DND-41 (cell line): ENCODE measurements around the gene CFAP107.

Source experiments
- ATAC-seq: fragments of 200-7000 bp; cut with Tn5 transposase; 3 replicates; pipeline ENCODE4 v1.9.1; 2021; ENCODE audit warnings: low read depth; ENCODE audit not compliant: insufficient read depth
- DNase-seq: peaks from one replicate; pipeline ENCODE4 v3.0.0-alpha.2; 2020
- H2AFZ ChIP-seq: 2 replicates; pipeline ENCODE4 v1.6.0; 2012; ENCODE audit warnings: low read depth, low read length
- H3K27ac ChIP-seq: 2 replicates; pipeline ENCODE4 v1.5.1; 2012; ENCODE audit warnings: low read length, inconsistent platforms
- H3K27me3 ChIP-seq: fragments of 200-600 bp; sonication (generic); 2 replicates; pipeline ENCODE4 v1.6.0; 2012; ENCODE audit warnings: low read length, mild to moderate bottlenecking, inconsistent platforms; ENCODE audit not compliant: insufficient read depth, poor library complexity
- H3K36me3 ChIP-seq: 2 replicates; pipeline ENCODE4 v1.5.1; 2012; ENCODE audit warnings: low read length, inconsistent platforms; ENCODE audit not compliant: insufficient read depth
- H3K4me1 ChIP-seq: 2 replicates; pipeline ENCODE4 v1.5.1; 2012; ENCODE audit warnings: mild to moderate bottlenecking, low read length; ENCODE audit not compliant: insufficient read depth
- H3K4me2 ChIP-seq: 2 replicates; pipeline ENCODE4 v1.6.0; 2012; ENCODE audit warnings: mild to moderate bottlenecking, moderate library complexity, low read length, inconsistent platforms; ENCODE audit not compliant: insufficient read depth
- H3K4me3 ChIP-seq, 2 experiments: fragments of 200-600 bp in 1 of 2; shearing (Covaris generic) in 1 of 2; 2 replicates each; pipeline ENCODE4 v1.5.1; 2012 to 2016; ENCODE audit warnings: inconsistent platforms in 2 of 2, low read length in 2 of 2, mild to moderate bottlenecking in 2 of 2, low read depth in 1 of 2, moderate library complexity in 1 of 2
- H3K79me2 ChIP-seq: 2 replicates; pipeline ENCODE4 v1.6.0; 2012; ENCODE audit warnings: low read length, inconsistent platforms; ENCODE audit not compliant: insufficient read depth
- H3K9ac ChIP-seq: 2 replicates; pipeline ENCODE4 v1.6.0; 2012; ENCODE audit warnings: low read depth, mild to moderate bottlenecking, inconsistent platforms, low read length, moderate library complexity
- H3K9me3 ChIP-seq: 2 replicates; pipeline ENCODE4 v1.5.1; 2012; ENCODE audit warnings: low read length, moderate library complexity, mild to moderate bottlenecking, inconsistent platforms; ENCODE audit not compliant: insufficient read depth, severe bottlenecking
- H4K20me1 ChIP-seq: 2 replicates; pipeline ENCODE4 v1.6.0; 2012; ENCODE audit warnings: low read length; ENCODE audit not compliant: insufficient read depth
- EZH2 ChIP-seq: IDR thresholded peaks from 3 replicates; pipeline ENCODE4 v1.6.1; 2012; ENCODE audit warnings: borderline replicate concordance, low read depth, mild to moderate bottlenecking, moderate library complexity, low read length, inconsistent platforms; ENCODE audit not compliant: severe bottlenecking
- TF ChIP-seq, protein P1 (sequence below): IDR thresholded peaks from 2 replicates; pipeline ENCODE4 v1.5.1; 2012; ENCODE audit warnings: borderline replicate concordance, low read length, moderate library complexity, mild to moderate bottlenecking; ENCODE audit not compliant: poor library complexity, severe bottlenecking; ENCODE audit errors: extremely low read depth

Gene CFAP107

DNA sequence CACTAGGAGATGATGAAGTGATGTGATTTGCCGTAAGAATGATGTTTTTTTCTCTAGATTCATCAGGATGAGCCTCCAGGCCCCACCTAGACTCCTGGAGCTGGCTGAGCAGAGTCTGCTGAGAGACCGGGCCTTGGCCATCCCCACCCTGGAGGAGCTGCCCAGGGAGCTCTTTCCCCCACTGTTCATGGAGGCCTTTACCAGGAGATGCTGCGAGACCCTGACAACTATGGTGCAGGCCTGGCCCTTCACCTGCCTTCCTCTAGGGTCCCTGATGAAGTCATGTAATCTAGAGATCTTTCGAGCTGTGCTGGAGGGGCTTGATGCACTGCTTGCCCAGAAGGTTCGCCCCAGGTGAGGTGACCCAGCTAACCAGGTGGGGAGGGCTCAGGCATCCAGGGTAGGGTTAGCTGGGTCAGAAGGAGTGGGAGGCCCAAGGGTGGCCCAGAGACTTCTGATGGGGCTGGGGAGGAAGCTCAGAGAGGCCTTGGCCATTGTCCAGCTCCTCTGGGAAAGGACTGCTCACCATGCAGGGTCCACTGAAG is 28.9 kb downstream of the CFAP107 start:
- no peaks in the 10 kb centered on the region for H3K9me3 ChIP-seq
- peaks cover 10% of the 10 kb centered on the region for H3K27me3 ChIP-seq
- TF ChIP-seq, protein P1, sequence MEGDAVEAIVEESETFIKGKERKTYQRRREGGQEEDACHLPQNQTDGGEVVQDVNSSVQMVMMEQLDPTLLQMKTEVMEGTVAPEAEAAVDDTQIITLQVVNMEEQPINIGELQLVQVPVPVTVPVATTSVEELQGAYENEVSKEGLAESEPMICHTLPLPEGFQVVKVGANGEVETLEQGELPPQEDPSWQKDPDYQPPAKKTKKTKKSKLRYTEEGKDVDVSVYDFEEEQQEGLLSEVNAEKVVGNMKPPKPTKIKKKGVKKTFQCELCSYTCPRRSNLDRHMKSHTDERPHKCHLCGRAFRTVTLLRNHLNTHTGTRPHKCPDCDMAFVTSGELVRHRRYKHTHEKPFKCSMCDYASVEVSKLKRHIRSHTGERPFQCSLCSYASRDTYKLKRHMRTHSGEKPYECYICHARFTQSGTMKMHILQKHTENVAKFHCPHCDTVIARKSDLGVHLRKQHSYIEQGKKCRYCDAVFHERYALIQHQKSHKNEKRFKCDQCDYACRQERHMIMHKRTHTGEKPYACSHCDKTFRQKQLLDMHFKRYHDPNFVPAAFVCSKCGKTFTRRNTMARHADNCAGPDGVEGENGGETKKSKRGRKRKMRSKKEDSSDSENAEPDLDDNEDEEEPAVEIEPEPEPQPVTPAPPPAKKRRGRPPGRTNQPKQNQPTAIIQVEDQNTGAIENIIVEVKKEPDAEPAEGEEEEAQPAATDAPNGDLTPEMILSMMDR: no peak
- no peak for TF ChIP-seq EZH2
- ATAC-seq (no peak), DNase-seq (no peak)
- no peak overlapping the region for H3K4me3 ChIP-seq
- H2AFZ ChIP-seq: no peak overlapping the region
- H3K4me2 ChIP-seq: no peak overlapping the region
- H4K20me1 ChIP-seq: no peaks in the 10 kb centered on the region
- H3K79me2 ChIP-seq: no peaks in the 10 kb centered on the region
- no peaks in the 10 kb centered on the region for H3K4me1 ChIP-seq
- H3K9ac ChIP-seq: no peak overlapping the region
- H3K27ac ChIP-seq: no peak overlapping the region
- H3K36me3 ChIP-seq: no peaks in the 10 kb centered on the region

DNA sequence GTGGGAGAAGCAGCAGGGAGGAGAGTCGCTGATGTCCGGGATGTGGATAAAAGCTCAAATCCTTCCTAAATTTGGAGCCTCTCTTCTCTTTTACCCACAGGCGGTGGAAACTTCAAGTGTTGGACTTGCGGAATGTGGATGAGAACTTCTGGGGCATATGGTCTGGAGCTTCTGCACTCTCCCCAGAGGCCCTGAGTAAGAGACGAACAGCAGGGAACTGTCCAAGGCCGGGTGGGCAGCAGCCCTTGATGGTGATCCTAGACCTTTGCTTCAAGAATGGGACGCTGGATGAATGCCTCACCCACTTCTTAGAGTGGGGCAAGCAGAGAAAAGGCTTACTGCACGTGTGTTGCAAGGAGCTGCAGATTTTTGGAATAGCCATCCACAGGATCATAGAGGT is 29.4 kb downstream of the CFAP107 start:
- Histone ChIP-seq H3K27ac (no peak overlapping the region), H3K36me3 (no peaks in the 10 kb centered on the region), H3K4me3 (no peak overlapping the region), H3K79me2 (no peaks in the 10 kb centered on the region), H3K9me3 (no peaks in the 10 kb centered on the region), H2AFZ (no peak overlapping the region), H4K20me1 (no peaks in the 10 kb centered on the region), H3K4me2 (no peak overlapping the region), H3K27me3 (peaks cover 6% of the 10 kb centered on the region), H3K4me1 (no peaks in the 10 kb centered on the region), H3K9ac (no peak overlapping the region)
- TF ChIP-seq, protein P1: no peak
- no peak for TF ChIP-seq EZH2
- ATAC-seq (no peak), DNase-seq (no peak)

DNA sequence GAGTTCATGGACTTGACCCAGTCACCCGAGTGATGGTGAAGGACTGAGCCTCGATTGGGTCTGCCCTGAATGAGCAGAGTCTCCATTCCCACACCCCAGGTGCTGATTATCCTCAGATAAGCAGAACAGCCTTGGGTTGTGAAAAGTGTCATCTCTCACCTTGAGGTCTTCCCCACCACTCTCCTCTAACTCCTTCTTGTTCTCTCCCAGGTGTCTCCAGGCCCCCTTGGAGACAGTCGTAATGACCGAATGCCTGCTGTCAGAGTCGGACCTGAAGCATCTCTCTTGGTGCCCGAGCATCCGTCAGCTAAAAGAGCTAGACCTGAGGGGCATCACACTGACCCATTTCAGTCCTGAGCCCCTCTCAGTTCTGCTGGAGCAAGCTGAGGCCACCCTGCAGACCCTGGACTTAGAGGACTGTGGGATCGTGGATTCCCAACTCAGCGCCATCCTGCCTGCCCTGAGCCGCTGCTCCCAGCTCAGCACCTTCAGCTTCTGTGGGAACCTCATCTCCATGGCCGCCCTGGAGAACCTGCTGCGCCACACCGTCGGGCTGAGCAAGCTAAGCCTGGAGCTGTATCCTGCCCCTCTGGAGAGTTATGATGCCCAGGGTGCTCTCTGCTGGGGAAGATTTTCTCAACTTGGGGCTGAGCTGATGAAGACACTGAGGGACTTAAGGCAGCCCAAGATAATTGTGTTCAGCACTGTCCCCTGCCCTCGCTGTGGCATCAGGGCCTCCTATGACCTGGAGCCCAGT is 31.0 kb downstream of the CFAP107 start:
- Histone ChIP-seq H3K4me1 (no peaks in the 10 kb centered on the region), H3K79me2 (no peaks in the 10 kb centered on the region), H2AFZ (no peak overlapping the region), H3K36me3 (no peaks in the 10 kb centered on the region), H3K4me2 (no peak overlapping the region), H3K27me3 (no peaks in the 10 kb centered on the region), H3K4me3 (no peak overlapping the region), H3K9me3 (no peaks in the 10 kb centered on the region), H4K20me1 (no peaks in the 10 kb centered on the region), H3K9ac (no peak overlapping the region), H3K27ac (no peak overlapping the region)
- ATAC-seq (no peak), DNase-seq (no peak)
- TF ChIP-seq, protein P1: no peak
- no peak for TF ChIP-seq EZH2
